Activated naive CD4-positive, alpha-beta T cell treated with Interleukin-2 at 50 U/mL for 16 hours (primary cell): ENCODE data around the gene IL3RA.
"Not testable (repeated sequence)": the region's sequence is repeated elsewhere in the genome, so short reads cannot be mapped to it uniquely, and the experiment has no call there.

Experiments
- DNase-seq: peaks from one replicate; pipeline ENCODE4 v3.0.0-alpha.2; 2020

Gene IL3RA

GRCh38 chrX:1332433-1332832 lies 4.2 kb upstream of the IL3RA start:
- DNase-seq, result not testable (repeated sequence)

GRCh38 chrX:1334854-1335253 lies 1.7 kb upstream of the IL3RA start:
- no peak for DNase-seq

DNA sequence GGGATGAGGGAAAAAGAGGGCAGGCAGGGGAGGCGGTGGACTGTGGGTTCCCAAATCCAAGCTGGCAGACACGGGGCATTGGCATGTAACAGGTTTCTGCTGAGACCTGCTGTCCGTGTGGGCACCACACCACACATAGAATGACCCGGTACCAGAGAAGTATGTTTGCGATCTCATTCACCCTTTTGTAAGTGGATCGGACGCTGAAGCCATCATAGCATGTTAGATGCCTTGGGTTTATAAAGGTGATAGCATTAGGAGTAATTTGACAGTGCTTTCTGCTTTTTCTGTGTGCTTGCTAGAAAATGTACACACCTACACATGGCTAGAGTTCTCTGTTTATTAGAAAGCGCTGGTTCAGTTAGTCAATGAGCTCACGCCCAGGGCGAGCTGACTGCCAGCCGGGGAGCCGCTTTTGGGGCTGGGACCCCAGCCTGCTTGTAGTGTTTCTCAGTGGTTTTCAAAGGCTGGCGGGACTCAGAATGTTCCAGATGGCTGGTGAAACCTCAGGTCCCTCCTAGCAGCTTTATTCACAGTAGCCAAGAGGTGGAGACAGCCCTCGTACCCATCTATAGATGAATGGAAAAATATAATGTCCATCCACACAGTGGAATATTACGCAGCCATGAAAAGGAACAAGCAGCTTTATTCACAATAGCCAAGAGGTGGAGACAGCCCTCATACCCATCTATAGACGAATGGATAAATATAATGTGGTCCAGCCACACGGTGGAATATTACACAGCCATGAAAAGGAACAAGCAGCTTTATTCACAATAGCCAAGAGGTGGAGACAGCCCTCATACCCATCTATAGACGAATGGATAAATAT lies 579 bp downstream of the IL3RA start:
- DNase-seq, result no peak

DNA sequence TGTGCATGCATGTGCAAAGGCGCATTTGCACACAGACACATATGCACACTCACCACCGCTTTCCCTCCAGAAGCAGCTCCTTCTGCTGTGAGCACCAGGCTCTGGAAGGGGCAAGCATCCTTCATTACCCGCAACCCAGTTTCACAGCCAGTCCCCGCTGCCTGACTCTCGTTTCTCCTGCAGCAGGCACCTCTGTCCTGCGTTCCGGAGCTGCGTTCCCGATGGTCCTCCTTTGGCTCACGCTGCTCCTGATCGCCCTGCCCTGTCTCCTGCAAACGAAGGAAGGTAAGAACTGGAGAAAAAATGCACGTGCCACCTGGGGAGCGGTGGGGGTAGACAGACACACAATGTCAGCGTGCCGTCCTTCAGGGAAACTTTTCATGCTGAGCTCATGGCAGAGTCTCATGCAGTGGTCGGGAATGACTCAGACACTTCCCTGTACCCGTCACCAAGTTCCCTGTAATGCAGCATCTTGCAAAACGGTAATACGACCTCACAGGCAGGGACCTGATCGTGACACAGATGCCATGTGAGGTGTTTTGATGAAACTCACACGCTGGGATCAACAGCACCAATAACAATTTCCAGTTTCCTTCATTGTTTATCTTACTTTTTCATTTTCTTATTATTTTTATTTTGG lies 5.1 kb downstream of the IL3RA start:
- DNase-seq, result no peak

DNA sequence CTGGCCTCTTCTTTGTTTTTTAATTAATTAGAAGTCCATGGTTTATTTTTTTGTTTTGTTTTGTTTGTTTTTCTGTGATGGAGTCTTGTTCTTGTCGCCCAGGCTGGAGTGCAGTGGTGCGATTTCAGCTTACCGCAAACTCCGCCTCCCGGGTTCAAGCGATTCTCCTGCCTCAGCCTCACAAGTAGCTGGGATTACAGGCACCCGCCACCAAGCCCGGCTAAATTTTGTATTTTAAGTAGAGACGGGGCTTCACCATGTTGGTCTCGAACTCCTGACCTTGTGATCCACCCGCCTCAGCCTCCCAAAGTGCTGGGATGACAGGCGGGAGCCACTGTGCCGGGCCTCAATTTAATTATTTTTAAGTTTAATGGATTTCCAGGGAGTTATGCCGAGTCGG lies 13.0 kb downstream of the IL3RA start:
- not testable (repeated sequence) for DNase-seq

GRCh38 chrX:1351981-1352714 lies 15.6 kb downstream of the IL3RA start:
- no peak for DNase-seq

DNA sequence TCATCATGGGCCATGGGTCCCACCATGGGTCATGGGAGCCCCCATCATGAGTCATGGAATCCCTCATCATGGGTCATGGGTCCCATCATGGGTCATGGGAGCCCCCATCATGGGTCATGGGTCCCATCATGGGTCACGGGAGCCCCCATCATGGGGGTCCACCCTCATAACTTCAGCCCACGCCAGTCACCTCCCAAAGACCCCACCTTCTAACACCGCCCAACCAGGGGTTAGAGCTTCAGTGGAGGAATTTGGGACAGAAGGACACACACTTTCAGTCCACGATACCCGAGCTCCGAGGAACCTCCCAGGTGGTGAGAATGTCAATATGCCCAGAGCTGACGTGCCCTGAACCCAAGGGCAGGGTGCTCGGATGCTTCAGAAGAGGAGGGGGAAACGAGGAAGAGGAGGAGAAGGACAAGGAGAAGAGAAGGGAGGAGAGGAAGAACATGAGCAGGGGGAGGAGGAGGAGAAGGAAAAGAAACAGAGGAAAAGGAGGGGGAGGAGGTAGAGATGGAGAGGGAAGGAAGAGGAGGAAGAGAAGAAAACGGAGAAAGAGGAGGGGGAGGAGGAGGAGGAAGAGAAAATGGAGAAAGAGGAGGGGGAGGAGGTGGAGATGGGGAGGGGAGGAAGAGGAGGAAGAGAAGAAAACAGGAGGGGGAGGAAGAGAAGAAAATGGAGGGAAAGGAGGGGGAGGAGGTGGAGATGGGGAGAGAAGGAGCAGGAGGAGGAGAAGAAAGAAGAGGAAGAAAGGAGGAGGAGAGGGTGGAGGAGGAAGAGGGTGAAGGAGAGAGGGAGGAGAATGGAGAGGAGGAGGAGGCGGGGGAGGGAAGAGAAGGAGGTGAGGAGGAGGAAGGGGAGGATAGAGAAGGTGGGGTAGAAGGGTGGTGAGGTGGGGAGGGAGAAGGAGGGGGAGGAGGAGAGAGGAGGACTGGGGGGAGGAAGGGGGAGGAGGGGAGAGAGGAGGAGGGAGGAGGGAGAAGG lies 17.7 kb downstream of the IL3RA start:
- no peak for DNase-seq

- no peak for DNase-seq
Observed at GRCh38 chrX:1355131-1356046, 18.8 kb downstream of the IL3RA start.

- no peak for DNase-seq
Observed at GRCh38 chrX:1357993-1358392, 21.4 kb downstream of the IL3RA start.

GRCh38 chrX:1358793-1359476 lies 22.4 kb downstream of the IL3RA start:
- no peak for DNase-seq

DNA sequence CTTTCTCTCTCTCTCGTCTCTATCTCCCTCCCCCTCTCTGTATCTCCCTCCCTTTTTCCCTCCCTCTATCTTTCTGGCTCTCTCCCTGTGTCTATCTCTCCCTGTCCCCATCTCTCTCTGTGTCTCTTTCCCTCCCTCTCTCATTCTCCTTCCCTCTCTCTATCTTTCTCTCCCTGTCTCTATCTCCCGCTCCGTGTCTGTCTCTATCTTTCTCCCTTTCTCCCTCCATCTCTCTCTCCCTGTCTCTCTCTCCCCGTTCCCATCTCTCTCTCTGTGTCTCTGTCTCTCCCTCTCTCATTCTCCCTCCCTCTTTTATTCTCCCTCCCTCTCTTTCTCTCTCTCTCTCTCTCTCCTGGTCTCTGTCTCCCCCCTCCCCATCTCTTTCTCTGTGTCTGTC lies 22.9 kb downstream of the IL3RA start:
- DNase-seq, result no peak

DNA sequence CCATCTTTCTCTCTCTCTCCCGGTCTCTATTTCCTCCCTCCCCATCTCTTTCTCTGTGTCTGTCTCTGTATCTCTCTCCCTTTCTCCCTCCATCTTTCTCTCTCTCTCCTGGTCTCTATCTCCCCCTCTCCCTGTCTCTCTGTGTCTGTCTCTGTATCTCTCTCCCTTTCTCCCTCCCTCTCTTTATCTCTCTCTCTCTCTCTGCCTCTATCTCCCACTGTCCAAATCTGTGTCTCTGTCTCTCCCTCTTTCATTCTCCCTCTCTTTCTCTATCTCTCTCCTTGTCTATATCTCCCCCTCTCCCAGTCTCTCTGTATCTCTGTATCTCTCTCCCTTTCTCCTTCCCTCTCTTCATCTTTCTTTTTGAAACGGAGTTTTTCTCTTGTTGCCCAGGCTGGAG lies 23.6 kb downstream of the IL3RA start:
- DNase-seq, result no peak

DNA sequence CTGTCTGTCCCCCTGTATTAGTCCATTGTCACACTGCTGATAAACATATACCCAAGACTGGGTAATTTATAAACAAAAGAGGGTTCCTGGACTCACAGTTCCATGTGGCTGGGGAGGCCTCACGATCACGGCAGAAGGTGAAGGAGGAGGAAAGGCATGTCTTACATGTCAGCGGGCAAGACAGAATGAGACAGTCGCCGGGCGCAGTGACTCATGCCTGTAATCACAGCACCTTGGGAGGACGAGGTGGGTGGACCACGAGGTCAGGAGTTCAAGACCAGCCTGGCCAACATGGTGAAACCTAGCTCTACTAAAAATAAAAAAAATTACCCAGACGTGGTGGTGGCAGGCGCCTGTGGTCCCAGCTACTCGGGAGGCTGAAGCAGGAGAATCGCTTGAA lies 24.7 kb downstream of the IL3RA start:
- no peak for DNase-seq

- DNase-seq, result no peak
Observed at GRCh38 chrX:1361910-1362309, 25.3 kb downstream of the IL3RA start.

DNA sequence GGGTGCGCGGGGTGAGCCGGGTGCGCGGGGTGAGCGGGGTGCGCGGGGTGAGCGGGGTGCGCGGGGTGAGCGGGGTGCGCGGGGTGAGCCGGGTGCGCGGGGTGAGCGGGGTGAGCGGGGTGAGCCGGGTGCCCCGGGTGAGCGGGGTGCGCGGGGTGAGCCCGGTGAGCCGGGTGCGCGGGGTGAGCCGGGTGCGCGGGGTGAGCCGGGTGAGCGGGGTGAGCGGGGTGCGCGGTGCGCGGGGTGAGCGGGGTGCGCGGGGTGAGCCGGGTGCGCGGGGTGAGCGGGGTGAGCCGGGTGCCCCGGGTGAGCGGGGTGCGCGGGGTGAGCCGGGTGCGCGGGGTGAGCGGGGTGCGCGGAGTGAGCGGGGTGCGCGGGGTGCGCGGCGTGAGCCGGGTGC lies 29.8 kb downstream of the IL3RA start:
- DNase-seq, result not testable (repeated sequence)

DNA sequence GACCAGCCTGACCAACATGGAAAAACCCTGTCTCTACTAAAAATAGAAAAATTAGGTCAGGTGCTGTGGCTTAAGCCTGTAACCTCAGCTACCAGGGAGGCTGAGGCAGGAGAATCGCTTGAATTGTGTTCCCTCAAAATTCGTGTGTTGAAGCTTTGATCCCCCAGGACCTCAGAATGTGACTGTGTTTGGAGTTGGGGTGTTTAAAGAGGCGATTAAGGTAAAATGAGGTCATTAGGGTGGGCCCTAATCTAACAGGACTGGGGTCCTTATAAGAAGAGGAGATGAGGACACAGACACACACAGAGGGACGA lies 31.8 kb downstream of the IL3RA start:
- DNase-seq, result no peak

DNA sequence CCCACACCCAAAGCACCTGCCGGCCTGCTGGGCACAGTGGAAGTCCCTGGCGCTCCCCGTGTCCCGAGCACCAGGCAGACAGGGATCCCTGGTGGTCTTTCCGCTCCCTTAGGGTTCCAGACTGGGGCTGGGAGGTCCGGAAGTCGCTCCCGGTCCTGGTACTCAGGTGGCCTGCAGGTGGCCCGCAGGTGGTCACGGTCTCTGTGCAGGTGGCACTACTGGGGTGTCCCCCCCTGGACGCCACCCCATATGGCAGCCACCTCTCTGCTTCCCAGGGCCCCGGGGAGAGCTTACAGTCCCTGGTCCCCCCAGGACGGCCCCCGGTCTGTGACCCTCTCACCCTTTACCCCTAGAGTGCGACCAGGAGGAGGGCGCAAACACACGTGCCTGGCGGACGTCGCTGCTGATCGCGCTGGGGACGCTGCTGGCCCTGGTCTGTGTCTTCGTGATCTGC lies 41.7 kb downstream of the IL3RA start:
- DNase-seq, result no peak

DNA sequence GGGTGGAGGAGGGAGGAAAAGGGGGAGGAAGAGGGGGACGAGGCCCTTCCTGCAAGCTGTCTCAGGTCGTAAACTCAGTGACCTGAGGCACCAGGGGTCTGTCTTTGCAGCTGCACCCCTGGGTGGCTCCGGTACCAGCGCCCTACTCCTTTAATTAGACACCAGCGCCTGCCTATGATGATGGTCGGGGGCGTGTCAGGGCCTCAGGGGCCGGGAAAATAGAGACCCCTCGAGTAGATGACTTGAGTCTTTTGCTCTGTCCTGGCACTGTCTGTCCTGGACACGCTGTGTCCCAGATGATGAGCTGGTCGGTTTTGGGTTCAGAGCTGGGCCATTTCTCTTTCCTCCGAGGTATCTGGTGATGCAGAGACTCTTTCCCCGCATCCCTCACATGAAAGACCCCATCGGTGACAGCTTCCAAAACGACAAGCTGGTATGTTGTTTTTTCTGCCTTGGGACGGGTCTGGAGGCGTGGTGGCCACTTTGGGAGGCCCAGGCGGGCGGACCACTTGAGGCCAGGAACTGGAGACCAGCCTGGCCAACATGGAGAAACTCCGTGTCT lies 44.2 kb downstream of the IL3RA start:
- DNase-seq, result no peak

GRCh38 chrX:1384658-1385252 lies 48.2 kb downstream of the IL3RA start:
- no peak for DNase-seq
